HG03095 (cell line): ENCODE measurements around the gene EIF2B1.
"Not testable (repeated sequence)": the region's sequence is repeated elsewhere in the genome, so short reads cannot be mapped to it uniquely, and the experiment has no call there.

Experiments
- ATAC-seq: cut with Tn5 transposase; IDR thresholded peaks from one replicate; pipeline ENCODE4 v1.9.1; 2021; ENCODE audit warnings: moderate library complexity; ENCODE audit not compliant: unreplicated experiment

EIF2B1 gene

DNA sequence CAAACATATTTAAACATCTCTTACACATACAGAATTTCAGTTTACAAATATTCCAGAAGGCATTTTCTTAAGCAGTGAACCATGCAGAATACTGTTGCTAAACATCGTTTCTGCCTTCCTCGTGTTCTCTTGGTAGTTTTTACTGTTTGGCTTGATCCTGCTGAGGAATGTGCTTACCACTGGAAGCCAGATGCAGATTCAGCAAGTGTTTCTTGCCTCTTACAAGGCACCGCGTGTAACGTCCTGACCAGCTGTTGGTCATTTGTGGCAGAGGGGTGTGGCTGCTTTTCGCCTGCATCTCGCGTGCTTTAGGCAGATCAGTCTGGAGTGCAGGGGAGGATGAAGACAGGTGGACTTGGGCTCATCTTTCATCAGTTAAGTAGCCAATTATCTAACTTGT, 12.4 kb downstream of the EIF2B1 start:
- ATAC-seq = no peak

DNA sequence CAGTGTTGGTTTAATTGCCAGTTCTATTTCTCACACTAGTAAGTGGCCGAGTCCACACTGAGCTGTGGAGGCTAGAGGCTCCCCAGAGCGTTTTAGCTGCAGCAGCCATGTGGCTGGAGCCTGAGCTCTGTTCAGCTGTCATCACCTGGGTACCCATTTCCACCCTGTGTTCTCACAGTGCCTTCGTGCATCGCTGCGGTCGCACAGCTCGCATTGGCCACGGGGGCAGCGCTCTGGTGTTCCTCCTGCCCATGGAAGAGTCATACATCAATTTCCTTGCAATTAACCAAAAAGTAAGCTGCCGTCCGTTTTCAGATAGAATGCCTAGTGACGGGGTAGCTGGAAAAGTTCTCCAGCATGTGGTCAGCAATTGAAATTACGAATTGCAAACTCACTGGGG, 15.9 kb downstream of the EIF2B1 start:
- no peak for ATAC-seq

DNA sequence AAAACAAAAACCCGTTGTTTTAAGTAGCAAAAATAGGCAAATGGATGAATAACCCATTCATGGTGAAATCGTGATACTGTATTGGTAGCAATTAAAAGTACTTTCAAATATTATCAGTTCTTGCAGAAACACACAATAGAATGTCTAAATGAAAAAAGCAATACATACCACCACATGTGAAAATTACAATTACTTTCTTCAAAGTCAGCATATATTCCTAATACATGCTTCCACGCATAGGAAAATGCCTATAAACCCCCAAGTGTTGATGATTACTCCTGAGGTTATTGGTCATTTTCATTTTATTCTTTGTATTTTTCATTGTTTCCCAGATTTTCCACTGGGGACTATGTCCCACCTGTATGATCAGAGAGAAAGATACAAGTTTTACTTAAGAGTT, 16.3 kb downstream of the EIF2B1 start:
- no peak for ATAC-seq

GRCh38 chr12:123614531-123614930, 19.0 kb downstream of the EIF2B1 start:
- ATAC-seq = no peak

- no peak for ATAC-seq
These were observed 19.4 kb downstream of the EIF2B1 start for GRCh38 chr12:123614110-123614509.

- ATAC-seq = no peak
These were observed 25.3 kb downstream of the EIF2B1 start for GRCh38 chr12:123608182-123608581.

DNA sequence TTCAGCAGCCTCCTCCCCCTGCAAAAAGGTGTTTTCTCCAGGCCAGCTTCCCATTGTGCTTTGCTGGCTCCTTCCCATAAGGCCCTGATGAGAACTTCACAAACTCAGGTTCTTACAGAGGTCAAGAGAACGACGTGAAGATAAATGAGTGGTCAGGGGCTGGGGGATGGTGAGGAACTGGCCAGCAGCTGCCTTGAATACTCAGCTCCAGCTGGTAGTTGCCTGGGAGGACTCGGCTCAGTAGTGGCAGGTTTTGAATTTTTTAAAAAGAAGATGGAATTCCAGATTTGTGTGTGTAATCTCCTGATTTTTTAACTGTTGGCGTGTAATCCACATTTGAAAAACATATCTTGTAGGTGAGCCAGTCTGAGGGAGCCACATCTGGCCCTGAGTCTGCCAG, 25.7 kb downstream of the EIF2B1 start:
- no peak for ATAC-seq

GRCh38 chr12:123603495-123603894, 30.0 kb downstream of the EIF2B1 start:
- not testable (repeated sequence) for ATAC-seq

DNA sequence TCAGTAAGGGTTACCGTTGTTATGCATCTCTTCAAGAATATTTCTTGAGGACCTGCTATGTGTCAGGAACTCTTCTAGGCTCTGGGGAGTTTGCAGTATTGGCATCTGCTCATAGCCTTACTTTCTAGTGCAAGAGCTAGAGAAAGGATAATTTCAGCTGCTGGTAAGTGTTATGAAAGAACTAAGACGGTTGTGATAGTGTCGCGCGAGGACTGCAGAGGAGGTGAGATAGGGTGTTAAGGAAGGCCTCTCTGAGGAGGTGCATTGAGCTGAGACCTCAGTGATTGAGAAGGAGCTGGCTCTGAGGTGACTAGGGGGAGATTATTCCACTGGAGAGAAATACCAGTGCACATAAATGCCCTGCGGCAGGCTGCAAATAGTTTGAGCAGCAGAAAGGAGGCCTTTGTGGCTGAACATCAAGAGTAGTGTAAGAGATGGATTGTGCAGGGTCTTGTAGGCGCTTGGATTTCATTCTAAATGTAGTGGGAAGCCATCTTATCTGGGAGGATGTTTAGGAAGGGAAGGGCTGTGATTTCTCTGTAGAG, 30.8 kb downstream of the EIF2B1 start:
- ATAC-seq = no peak

GRCh38 chr12:123601602-123602489, 31.6 kb downstream of the EIF2B1 start, which contains the start of gene DDX55:
Gene DDX55 (plus strand): TSS chr12:123602099. CDS start chr12:123602149, 50 bp downstream.
- ATAC-seq = peak; percentile 78

GRCh38 chr12:123599721-123600120, 33.8 kb downstream of the EIF2B1 start:
- no peak for ATAC-seq

GRCh38 chr12:123599310-123599709, 34.2 kb downstream of the EIF2B1 start:
- no peak for ATAC-seq

DNA sequence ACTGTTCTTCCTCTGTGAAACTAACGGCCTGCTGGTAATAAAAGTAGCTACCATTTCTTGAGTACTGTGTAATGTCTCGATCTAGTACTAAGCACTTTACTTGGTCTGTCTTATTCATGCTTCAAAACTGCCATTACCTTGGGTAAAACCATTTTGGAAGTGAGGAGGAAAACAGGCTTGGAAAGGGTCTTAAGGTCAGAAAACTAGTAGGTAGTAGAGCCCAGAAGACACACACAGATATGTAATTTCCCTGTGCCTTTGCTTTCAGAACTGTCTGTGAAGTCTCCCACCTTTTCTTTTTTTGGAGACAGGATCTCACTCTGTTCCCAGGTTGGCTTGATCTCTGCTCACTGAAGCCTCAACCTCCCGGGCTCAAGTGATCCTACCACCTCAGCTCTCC, 35.0 kb downstream of the EIF2B1 start:
- ATAC-seq = no peak

DNA sequence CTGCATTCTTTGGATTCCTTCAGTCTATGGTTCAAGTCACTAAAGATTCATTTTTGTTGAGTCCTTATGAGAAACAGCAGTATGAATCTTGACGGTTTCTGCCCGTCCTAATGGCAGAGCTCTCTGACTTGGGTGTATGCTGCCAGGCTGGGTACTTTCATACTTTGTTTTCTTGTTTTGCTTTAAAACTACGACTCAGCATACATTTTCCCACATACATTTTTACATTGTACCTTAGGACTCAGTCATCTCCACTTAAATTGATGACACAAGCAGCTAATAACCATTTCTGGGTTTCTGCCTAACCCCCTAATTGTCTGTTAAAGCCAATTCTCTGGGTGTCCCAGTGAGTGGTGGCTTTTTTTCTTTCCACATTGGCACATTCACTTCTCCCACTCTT, 36.4 kb downstream of the EIF2B1 start:
- ATAC-seq = no peak

- no peak for ATAC-seq
These were observed 37.8 kb downstream of the EIF2B1 start for GRCh38 chr12:123595729-123596128.

- no peak for ATAC-seq
These were observed 41.6 kb downstream of the EIF2B1 start for GRCh38 chr12:123591702-123592481.

DNA sequence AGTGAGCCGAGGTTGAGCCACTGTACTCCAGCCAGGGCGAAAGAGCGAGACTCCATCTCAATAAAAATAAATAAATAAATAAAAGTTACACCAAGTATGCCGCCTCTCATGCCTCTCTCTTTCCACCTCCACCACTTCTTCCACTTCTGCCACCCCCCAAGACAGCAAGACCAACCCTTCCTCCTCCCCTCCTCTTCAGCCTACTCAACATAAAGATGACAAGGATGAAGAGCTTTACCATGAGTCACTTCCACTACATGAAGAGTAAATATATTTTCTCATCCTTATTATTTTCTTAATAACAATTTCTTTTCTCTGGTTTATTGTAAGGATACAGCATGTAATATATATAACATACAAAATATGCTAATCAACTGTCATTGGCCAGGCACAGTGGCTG, 52.7 kb downstream of the EIF2B1 start:
- ATAC-seq = no peak

DNA sequence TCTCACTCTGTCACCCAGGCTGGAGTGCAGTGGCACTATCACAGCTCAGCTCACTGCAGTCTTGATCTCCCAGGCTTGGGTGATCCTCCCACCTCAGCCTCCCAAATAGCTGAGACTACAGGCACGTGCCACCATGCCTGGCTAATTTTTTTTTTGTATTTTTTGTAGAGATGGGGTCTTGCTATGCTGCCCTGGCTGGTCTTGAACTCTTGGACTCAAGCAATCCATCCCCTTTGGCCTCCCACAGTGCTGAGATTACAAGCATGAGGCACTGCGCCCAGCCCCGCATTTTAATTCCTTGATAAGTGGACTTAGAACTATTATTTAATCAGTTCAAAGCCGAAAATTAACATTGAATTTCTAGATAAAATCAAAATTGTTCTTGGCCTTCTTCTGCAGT, 54.7 kb downstream of the EIF2B1 start:
- ATAC-seq = not testable (repeated sequence)

GRCh38 chr12:123578243-123578642, 55.2 kb downstream of the EIF2B1 start:
- no peak for ATAC-seq

- no peak for ATAC-seq
These were observed 56.9 kb downstream of the EIF2B1 start for GRCh38 chr12:123576611-123577010.

DNA sequence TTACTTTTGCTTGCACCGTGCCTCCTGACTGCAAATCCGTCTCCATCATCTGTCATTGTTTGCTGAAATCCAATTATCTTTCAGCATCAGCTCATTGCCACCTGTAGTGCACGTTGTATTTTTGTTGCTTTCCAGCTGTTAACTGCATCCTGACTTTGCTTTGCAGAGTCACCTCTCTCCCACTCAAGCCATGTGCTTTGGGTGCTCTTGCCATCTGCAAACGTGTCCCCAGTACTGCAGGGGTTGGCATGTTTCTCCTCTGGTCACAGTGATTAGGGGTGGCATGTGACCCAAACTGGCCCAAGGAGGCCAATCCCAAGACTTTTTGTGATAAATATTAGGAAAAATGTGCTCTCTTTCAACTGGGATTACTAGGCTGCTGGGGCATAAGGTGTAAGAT, 59.6 kb downstream of the EIF2B1 start:
- no peak for ATAC-seq

GRCh38 chr12:123572391-123572790, 61.1 kb downstream of the EIF2B1 start:
- no peak for ATAC-seq
